NCI-H2196 treated with DMSO at 0.1 percent for 48 hours (cell line): ENCODE data around the gene LIPC.

ENCODE experiments used
- DNase-seq: peaks from one replicate; lab custom pipeline; 2025; ENCODE audit not compliant: unreplicated experiment; lab: John Stamatoyannopoulos, UW

The LIPC gene

GRCh38 chr15:58453931-58454793 lies 22.4 kb downstream of the LIPC start:
- DNase-seq = no peak

- DNase-seq = no peak
These were observed 23.2 kb downstream of the LIPC start for GRCh38 chr15:58454950-58455401.

GRCh38 chr15:58457466-58457965 lies 25.7 kb downstream of the LIPC start:
- DNase-seq = no peak

- DNase-seq = no peak
These were observed 26.3 kb downstream of the LIPC start for GRCh38 chr15:58458076-58458475.

GRCh38 chr15:58459045-58459444 lies 27.3 kb downstream of the LIPC start:
- no peak for DNase-seq

GRCh38 chr15:58459560-58459959 lies 27.8 kb downstream of the LIPC start:
- no peak for DNase-seq

- DNase-seq = no peak
These were observed 28.5 kb downstream of the LIPC start for GRCh38 chr15:58460116-58460790.

GRCh38 chr15:58460872-58461271 lies 29.1 kb downstream of the LIPC start:
- no peak for DNase-seq

- DNase-seq = peak; percentile 31
These were observed 30.8 kb downstream of the LIPC start for GRCh38 chr15:58462547-58462946.

- DNase-seq = peak; percentile 16
These were observed 31.3 kb downstream of the LIPC start for GRCh38 chr15:58462973-58463663.

- peak; percentile 8 for DNase-seq
These were observed 32.2 kb downstream of the LIPC start for GRCh38 chr15:58463815-58464650.

- DNase-seq = no peak
These were observed 33.3 kb downstream of the LIPC start for GRCh38 chr15:58465070-58465469.

GRCh38 chr15:58465866-58466517 lies 34.2 kb downstream of the LIPC start:
- DNase-seq = no peak

GRCh38 chr15:58466566-58466965 lies 34.8 kb downstream of the LIPC start:
- no peak for DNase-seq

- no peak for DNase-seq
These were observed 35.4 kb downstream of the LIPC start for GRCh38 chr15:58467121-58467721.

GRCh38 chr15:58467722-58468423 lies 36.1 kb downstream of the LIPC start:
- no peak for DNase-seq

GRCh38 chr15:58469432-58470353 lies 37.9 kb downstream of the LIPC start:
- no peak for DNase-seq

GRCh38 chr15:58471348-58471747 lies 39.6 kb downstream of the LIPC start:
- DNase-seq = no peak
